ENCODE measurements around the gene SF3B6.

- TF ChIP-seq, protein P1, sequence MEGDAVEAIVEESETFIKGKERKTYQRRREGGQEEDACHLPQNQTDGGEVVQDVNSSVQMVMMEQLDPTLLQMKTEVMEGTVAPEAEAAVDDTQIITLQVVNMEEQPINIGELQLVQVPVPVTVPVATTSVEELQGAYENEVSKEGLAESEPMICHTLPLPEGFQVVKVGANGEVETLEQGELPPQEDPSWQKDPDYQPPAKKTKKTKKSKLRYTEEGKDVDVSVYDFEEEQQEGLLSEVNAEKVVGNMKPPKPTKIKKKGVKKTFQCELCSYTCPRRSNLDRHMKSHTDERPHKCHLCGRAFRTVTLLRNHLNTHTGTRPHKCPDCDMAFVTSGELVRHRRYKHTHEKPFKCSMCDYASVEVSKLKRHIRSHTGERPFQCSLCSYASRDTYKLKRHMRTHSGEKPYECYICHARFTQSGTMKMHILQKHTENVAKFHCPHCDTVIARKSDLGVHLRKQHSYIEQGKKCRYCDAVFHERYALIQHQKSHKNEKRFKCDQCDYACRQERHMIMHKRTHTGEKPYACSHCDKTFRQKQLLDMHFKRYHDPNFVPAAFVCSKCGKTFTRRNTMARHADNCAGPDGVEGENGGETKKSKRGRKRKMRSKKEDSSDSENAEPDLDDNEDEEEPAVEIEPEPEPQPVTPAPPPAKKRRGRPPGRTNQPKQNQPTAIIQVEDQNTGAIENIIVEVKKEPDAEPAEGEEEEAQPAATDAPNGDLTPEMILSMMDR (IDR thresholded peaks at IDR 0.05): no peak
- TF ChIP-seq POLR2A (IDR thresholded peaks at IDR 0.05): no peak
These were observed 10.9 kb upstream of the SF3B6 start for GRCh38 chr2:24087032-24087431.
